COLO668 (cell line): ENCODE data around the gene CLEC6A.
"Not testable (repeated sequence)": the region's sequence is repeated elsewhere in the genome, so short reads cannot be mapped to it uniquely, and the experiment has no call there.

Experiments
- DNase-seq: peaks from one replicate; lab custom pipeline; 2025; ENCODE audit not compliant: unreplicated experiment; lab: John Stamatoyannopoulos, UW

Gene CLEC6A

GRCh38 chr12:8493084-8493483, 37.3 kb downstream of the CLEC6A start:
- DNase-seq: no peak

- not testable (repeated sequence) for DNase-seq
Measured at GRCh38 chr12:8495671-8496070, 39.9 kb downstream of the CLEC6A start.

- not testable (repeated sequence) for DNase-seq
Measured at GRCh38 chr12:8496074-8496473, 40.3 kb downstream of the CLEC6A start.

GRCh38 chr12:8499616-8500015, 43.9 kb downstream of the CLEC6A start:
- DNase-seq: no peak

GRCh38 chr12:8501720-8502119, 46.0 kb downstream of the CLEC6A start:
- DNase-seq: no peak

GRCh38 chr12:8504351-8504750, 48.6 kb downstream of the CLEC6A start:
- DNase-seq: no peak

- DNase-seq: no peak
Measured at GRCh38 chr12:8507596-8507995, 51.8 kb downstream of the CLEC6A start.

- DNase-seq: no peak
Measured at GRCh38 chr12:8508223-8508622, 52.5 kb downstream of the CLEC6A start.

- DNase-seq: no peak
Measured at GRCh38 chr12:8508910-8509841, 53.4 kb downstream of the CLEC6A start.

- no peak for DNase-seq
Measured at GRCh38 chr12:8513256-8513655, 57.5 kb downstream of the CLEC6A start, which contains the start of gene CLEC4D. TSS of gene CLEC4D (plus strand) at chr12:8513503. CDS start at chr12:8513733, 230 bp downstream.

GRCh38 chr12:8517971-8518370, 62.2 kb downstream of the CLEC6A start:
- no peak for DNase-seq

- no peak for DNase-seq
Measured at GRCh38 chr12:8519171-8519570, 63.4 kb downstream of the CLEC6A start.

GRCh38 chr12:8527250-8528130, 71.7 kb downstream of the CLEC6A start:
- DNase-seq: no peak
